22Rv1 (cell line): ENCODE results near the gene ITGBL1.

Experiments used
- H3K27ac ChIP-seq: fragments of 450-650 bp; 2 replicates; pipeline ENCODE4 v1.5.1; 2017
- ZFX ChIP-seq: fragments of 450-650 bp; IDR thresholded peaks from 2 replicates; pipeline ENCODE4 v1.6.1; 2017; ENCODE audit warnings: antibody characterized with exemption, borderline replicate concordance
- TF ChIP-seq, protein P1 (sequence below): fragments of 450-650 bp; IDR thresholded peaks from 2 replicates; pipeline ENCODE4 v1.5.1; 2017; ENCODE audit warnings: mild to moderate bottlenecking

ITGBL1 gene

DNA sequence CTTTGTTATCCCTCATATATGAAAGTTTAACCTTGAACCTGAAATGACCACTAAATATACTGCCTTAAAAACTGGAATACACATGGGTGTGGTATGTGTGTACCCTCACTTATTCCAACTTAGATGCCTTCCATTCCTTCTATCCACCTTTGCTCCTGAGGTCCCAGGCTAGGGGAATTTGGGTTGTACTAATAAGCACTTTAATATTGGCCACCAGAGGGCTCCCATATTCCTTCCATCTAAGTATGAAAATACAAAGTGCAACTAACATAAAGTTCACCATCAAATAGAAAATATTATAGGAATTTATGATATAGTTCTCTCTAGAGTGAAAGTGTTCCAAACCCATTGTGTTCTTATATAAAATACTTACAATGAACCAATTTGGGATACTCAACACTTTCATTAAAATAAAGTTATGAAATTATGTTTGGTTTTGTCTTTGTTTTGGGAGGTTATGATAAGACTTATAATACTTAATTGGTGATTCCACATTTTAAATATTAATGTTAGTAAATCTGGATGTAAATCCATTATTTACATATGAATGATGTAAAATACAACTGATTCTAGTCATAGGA, 62.3 kb downstream of the ITGBL1 start:
- TF ChIP-seq ZFX = no peak
- TF ChIP-seq, protein P1, sequence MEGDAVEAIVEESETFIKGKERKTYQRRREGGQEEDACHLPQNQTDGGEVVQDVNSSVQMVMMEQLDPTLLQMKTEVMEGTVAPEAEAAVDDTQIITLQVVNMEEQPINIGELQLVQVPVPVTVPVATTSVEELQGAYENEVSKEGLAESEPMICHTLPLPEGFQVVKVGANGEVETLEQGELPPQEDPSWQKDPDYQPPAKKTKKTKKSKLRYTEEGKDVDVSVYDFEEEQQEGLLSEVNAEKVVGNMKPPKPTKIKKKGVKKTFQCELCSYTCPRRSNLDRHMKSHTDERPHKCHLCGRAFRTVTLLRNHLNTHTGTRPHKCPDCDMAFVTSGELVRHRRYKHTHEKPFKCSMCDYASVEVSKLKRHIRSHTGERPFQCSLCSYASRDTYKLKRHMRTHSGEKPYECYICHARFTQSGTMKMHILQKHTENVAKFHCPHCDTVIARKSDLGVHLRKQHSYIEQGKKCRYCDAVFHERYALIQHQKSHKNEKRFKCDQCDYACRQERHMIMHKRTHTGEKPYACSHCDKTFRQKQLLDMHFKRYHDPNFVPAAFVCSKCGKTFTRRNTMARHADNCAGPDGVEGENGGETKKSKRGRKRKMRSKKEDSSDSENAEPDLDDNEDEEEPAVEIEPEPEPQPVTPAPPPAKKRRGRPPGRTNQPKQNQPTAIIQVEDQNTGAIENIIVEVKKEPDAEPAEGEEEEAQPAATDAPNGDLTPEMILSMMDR = peak; percentile 80
- no peak overlapping the region for H3K27ac ChIP-seq

DNA sequence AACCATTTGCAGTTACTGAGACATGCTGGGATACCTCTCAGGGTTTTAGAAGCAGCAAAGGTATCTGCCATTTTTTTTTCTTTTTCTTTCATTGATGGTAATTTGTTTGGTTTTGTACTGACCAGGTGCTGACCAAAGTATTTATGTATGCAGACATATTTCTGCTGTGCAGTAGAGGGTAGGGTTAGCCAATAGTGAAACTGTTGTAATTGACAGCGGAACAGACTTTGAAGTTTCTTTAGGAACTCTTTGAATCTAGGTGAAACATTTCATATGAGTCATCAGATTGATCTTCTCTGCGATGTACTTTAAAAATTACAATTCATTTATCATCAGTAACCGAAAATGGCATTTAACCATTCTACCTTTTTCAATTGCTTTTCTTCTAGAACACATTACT, 63.0 kb downstream of the ITGBL1 start:
- no peak overlapping the region for H3K27ac ChIP-seq
- TF ChIP-seq, protein P1 = no peak
- TF ChIP-seq ZFX = no peak

DNA sequence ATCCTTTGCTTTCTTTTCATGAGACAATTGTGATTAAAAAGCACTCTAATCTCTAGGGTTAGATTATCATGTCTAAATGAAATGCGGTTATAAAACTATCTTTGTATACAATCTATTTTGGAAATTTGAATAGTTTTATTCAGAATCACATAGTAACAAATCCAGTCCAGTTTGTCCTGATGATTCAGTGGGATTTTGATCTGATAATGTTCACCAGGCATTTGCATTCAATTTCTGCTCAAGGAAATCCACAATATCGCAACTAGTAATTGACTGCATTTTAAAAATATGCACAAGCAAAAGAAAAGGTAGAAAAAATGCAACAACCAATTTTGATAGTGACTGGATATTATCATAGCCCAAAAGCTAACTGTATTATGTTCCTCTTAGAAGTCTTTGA, 63.8 kb downstream of the ITGBL1 start:
- no peak overlapping the region for H3K27ac ChIP-seq
- TF ChIP-seq, protein P1 = no peak

DNA sequence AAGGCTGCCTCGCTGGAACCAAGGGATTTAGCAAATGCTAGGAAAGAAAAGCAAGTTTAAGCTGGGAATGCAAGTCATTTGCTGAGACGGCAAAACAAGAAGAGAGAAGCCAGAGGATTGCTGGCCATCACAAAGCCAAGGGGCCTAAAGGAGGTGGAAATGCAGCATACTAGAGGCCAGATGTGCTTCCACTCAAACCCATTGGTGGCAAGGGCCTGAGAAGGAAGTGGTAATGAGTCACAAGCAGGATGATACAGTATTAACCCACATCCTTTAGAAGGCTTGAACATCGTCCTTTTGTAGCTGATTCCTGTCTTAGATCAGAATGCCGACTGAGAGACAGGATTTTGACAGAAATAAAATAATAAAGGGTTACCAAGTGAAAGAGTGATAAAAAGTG, 68.2 kb downstream of the ITGBL1 start:
- no peak for TF ChIP-seq ZFX
- TF ChIP-seq, protein P1 = no peak
- no peak overlapping the region for H3K27ac ChIP-seq

DNA sequence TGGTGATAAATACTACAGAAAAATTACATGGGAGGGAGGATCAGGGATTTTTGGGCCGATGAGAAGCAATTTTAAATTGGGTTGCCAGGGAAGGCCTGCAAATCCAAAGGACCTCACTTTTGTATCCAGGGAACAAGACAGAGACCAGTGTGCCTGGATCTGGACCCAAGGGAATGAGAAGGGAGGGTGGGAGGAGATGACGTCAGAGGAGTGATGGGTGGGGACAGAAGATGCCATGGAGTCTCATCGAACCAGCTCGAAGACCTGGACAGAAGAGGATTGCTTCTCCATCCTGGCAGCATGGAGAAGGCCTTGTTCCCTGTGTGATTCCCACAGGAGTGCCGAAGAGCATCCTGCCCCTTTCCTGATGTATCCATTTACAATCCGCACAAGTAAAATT, 68.9 kb downstream of the ITGBL1 start:
- H3K27ac ChIP-seq = no peak overlapping the region
- no peak for TF ChIP-seq ZFX
- TF ChIP-seq, protein P1 = no peak

DNA sequence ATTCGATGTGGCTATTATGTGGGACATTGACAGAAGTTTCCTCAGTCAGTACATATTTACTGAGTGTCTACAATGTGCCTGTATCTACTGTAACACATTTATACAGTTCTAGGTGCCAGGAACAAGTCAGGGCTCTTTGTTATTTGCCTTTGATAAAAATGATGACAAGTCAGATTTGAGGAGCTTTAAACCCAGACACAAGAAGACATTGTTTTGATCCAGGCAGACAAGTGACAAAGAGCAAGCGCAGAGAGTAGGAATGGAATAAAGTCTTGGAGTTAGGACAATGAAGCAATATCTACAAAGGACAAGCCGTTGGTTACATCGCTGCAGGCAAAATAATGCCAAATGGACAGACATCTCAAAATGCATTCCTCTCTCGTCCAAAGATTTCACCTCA, 70.1 kb downstream of the ITGBL1 start:
- H3K27ac ChIP-seq = no peak overlapping the region
- TF ChIP-seq, protein P1 = no peak
- TF ChIP-seq ZFX = no peak

DNA sequence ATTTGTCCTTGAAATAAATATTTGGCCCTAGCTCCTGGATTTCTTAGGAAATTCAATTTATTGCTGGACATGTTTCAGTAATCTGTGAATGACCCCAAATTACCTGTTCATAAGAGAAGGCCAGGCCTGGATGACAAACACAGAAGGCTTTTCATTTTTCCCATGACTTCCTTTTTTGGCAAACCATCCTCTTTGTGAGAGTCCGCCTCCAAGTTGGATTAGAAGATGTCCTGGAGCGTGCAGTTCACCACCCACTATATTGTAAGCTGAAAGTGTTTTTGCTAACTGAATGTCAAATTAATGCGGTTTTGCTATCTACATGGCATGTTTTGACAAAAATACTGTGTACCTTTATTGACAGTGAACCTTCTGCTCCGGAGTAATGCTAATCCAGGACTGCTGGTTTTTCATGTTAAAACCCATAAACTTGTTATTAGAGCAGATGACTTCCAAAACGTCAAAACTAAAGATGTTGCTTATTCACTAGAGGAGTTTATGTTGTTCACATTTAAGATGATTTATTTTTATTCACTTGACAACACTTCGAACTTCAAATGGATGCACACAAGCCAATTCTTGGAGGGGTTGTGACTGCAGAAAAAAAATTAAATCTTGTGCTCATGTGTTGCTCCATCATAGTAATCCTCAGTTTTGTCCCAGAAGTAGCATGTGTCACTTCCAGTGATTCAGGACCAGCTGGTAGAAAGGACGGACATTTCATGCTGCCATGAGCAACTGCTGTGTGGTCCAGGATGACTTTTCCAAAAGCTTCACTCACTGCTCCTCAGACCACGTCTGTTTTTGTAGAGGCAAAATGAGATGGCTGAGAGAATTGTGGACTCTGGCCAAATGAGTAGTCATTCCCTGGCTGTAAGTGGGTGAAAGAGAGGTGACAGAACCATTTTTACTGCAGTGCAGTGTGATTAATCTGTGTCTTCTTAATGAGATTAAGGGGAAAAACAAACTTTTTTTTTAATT, 71.0 kb downstream of the ITGBL1 start:
- TF ChIP-seq, protein P1 = no peak
- TF ChIP-seq ZFX = no peak
- H3K27ac ChIP-seq = no peak overlapping the region
